ENCODE data around the gene GRM5.

The GRM5 gene

DNA sequence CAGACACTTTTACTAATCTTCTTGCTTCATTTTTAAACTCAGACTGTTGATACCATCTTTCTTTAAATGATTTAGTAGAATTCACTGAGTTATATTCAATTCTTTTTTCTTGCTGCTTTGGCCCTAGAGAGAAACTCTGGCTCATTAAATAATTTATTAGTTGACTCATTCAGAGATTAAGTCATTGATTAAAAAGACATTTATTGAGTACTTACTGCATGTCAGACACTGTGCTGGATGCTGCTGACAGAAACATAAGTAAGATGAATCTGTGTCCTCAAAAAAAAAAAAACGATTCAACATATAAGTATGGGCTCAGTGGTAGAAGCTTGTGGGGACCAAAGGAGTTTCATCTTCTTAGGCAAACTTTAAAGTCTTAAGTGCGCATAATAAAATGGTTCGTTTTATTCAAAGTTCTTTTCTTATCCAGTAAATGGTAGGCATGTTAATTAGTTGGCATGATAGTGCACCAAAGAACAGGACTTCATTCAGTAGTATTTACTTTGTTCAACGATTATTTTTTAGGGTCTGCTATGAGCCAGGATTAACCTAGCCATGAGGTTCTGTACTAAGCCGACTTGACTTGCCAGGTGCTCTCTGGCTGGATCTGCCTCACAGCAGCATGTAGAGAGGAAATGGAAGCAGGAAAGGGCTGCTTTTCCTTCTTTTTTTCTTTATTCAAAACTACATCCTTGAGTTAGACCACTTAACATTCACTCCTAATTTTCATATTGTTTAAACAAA is 447.3 kb downstream of the GRM5 start:
- no peak overlapping the region for H3K4me3 ChIP-seq (ENCODE audit: low read depth, low read length)
- TF ChIP-seq, protein P1, sequence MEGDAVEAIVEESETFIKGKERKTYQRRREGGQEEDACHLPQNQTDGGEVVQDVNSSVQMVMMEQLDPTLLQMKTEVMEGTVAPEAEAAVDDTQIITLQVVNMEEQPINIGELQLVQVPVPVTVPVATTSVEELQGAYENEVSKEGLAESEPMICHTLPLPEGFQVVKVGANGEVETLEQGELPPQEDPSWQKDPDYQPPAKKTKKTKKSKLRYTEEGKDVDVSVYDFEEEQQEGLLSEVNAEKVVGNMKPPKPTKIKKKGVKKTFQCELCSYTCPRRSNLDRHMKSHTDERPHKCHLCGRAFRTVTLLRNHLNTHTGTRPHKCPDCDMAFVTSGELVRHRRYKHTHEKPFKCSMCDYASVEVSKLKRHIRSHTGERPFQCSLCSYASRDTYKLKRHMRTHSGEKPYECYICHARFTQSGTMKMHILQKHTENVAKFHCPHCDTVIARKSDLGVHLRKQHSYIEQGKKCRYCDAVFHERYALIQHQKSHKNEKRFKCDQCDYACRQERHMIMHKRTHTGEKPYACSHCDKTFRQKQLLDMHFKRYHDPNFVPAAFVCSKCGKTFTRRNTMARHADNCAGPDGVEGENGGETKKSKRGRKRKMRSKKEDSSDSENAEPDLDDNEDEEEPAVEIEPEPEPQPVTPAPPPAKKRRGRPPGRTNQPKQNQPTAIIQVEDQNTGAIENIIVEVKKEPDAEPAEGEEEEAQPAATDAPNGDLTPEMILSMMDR (IDR thresholded peaks at IDR 0.05; ENCODE audit: low read depth, low read length), result no peak
- in situ Hi-C loops (cut with HindIII; ENCODE audit: low sequenced_read_pairs), result no loop called here
- no peak for DNase-seq (ENCODE audit: low read depth, low spot score)

DNA sequence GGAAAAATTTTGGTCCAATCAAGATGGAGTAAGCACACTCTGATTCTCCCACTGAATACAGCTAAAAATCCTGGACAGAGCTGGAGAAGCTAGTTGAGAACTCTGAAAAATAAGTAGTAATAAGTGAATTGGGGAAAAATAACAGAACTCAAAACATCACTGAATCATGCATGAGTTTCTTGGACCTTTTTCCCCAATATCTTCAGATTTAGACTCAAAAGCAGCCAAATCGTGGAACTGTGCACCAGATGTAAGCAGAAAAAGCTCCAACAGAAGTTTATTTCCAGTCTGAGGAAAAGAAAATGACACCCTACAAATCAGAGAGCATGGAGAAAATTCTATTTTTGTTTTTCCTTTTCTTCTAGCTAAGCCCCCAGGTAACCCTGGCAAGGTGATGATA is 448.6 kb downstream of the GRM5 start:
- TF ChIP-seq, protein P1 (IDR thresholded peaks at IDR 0.05; ENCODE audit: low read depth, low read length), result no peak
- DNase-seq (ENCODE audit: low read depth, low spot score), result no peak
- in situ Hi-C loops (cut with HindIII; ENCODE audit: low sequenced_read_pairs), result no loop called here
- H3K4me3 ChIP-seq (ENCODE audit: low read depth, low read length), result no peak overlapping the region

DNA sequence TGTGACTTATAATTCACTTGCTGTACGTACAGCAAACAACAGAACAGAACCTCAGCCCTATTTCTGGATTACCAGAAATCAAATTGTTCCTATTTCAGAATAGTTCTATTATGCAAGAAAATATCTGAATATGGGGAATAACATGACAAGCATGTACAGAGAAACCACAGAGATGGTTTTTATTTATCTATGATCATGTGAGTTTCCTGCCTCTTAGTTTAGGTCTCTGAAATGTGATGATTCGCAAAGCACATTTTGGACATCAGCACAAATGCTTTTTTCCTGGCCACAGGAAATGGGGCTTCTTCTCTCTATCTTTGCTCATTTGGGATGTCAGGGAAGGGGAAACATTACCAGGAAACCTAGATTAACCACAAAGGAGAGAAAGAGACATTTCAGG is 461.5 kb downstream of the GRM5 start:
- no peak overlapping the region for H3K4me3 ChIP-seq (ENCODE audit: low read depth, low read length)
- DNase-seq (ENCODE audit: low read depth, low spot score), result peak; percentile 53
- TF ChIP-seq, protein P1 (IDR thresholded peaks at IDR 0.05; ENCODE audit: low read depth, low read length), result no peak
- in situ Hi-C loops (cut with HindIII; ENCODE audit: low sequenced_read_pairs), result no loop called here

DNA sequence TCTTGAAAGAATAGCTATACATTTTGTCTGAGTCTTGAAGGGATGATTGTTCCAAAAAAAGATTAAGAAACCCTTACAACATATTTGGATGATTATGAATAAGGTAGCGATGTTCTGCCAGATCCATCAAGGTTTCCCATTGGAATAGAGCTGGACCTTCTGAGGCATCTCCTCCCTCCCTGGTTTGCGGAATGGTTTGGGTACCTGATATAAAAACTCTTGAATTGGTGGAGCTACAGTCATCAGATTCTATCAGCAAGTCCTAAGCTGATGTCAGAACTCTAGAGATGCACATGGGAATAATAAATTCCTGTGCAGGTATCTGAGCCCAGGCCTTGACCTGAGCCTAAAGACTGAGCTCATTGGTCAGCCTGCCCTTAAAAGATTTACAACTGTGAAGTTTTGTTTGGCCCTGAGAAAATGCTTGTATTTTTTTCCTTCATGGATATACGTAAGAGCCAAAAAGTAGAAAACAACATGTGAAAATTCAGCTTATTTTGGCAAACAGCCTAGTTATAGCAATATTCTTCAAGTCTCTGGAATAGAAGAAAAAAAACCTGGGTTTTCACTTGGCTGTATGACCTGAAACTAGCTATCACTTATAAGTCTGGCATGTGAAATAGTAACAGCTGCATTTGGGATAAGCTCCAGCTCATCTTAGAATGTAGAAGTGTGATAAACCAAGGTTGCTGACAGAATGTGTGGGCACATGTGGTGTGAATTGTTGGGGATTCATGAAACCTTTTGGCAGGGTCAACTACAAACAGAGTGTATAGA is 462.5 kb downstream of the GRM5 start:
- TF ChIP-seq, protein P1 (IDR thresholded peaks at IDR 0.05; ENCODE audit: low read depth, low read length), result no peak
- DNase-seq (ENCODE audit: low read depth, low spot score), result peak; percentile 46
- in situ Hi-C loops (cut with HindIII; ENCODE audit: low sequenced_read_pairs), result no loop called here
- H3K4me3 ChIP-seq (ENCODE audit: low read depth, low read length), result no peak overlapping the region

DNA sequence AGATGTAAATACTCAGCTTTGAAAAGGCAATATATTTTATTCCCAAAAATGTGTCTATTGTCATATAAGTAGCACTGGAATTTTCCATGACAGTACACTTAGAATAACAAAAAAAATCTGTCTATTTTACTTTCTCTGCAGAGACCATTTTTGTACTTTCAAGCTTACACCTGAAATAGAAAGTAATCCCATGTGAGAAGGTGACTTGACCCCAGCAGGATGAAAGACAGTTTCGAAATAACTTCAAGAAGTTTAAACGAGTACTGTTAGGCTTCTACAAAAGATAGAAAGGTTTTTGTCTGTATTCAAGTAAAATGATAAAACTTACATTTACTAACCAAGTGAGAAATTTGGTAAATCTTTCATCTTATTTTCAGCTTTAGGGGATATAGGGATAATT is 468.4 kb downstream of the GRM5 start:
- no peak for DNase-seq (ENCODE audit: low read depth, low spot score)
- H3K4me3 ChIP-seq (ENCODE audit: low read depth, low read length), result no peak overlapping the region
- TF ChIP-seq, protein P1 (IDR thresholded peaks at IDR 0.05; ENCODE audit: low read depth, low read length), result no peak
- in situ Hi-C loops (cut with HindIII; ENCODE audit: low sequenced_read_pairs), result no loop called here

DNA sequence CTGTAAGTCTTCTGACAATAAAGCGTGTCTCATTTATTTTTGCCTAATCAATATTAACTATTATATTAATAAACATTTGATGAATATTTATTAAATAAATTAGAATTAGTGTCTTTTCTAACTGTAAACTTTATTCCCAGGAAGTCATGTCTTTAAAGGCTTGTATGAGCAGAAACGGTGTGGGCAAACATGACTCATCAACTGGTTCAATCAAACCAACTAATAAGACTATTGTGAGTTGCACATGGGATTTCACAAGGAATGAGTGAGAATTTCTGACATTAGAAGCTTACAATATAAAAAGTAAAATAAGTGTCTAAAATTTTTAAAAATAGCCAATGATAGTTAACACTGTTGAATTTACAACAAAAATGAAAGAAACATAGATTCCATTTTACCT is 469.0 kb downstream of the GRM5 start:
- peak; percentile 12 for DNase-seq (ENCODE audit: low read depth, low spot score)
- TF ChIP-seq, protein P1 (IDR thresholded peaks at IDR 0.05; ENCODE audit: low read depth, low read length), result no peak
- H3K4me3 ChIP-seq (ENCODE audit: low read depth, low read length), result no peak overlapping the region
- in situ Hi-C loops (cut with HindIII; ENCODE audit: low sequenced_read_pairs), result no loop called here

All from astrocyte of the spinal cord (primary cell).